Measurements from ENCODE around the gene EFCAB5.
"Not testable (repeated sequence)": the region's sequence is repeated elsewhere in the genome, so short reads cannot be mapped to it uniquely, and the experiment has no call there.

Gene EFCAB5

GRCh38 chr17:30133197-30133596 is 191.8 kb downstream of the EFCAB5 start:
- H3K4me3 ChIP-seq (replicated peaks; ENCODE audit: low read depth, low read length): no peak overlapping the region
- no peak for TF ChIP-seq CTCF (IDR thresholded peaks at IDR 0.05; ENCODE audit: low read length, missing control alignments)
- DNase-seq (ENCODE audit: low read depth): no peak

- no peak overlapping the region for H3K4me3 ChIP-seq (replicated peaks; ENCODE audit: low read depth, low read length)
- peak; percentile 41 for DNase-seq (ENCODE audit: low read depth)
- no peak for TF ChIP-seq CTCF (IDR thresholded peaks at IDR 0.05; ENCODE audit: low read length, missing control alignments)
Observed at GRCh38 chr17:30134551-30134950, 193.1 kb downstream of the EFCAB5 start.

- TF ChIP-seq CTCF (IDR thresholded peaks at IDR 0.05; ENCODE audit: low read length, missing control alignments): no peak
- DNase-seq (ENCODE audit: low read depth): no peak
- no peak overlapping the region for H3K4me3 ChIP-seq (replicated peaks; ENCODE audit: low read depth, low read length)
Observed at GRCh38 chr17:30137158-30137557, 195.7 kb downstream of the EFCAB5 start.

GRCh38 chr17:30147860-30148259 is 206.4 kb downstream of the EFCAB5 start:
- not testable (repeated sequence) for DNase-seq (ENCODE audit: low read depth); H3K4me3 ChIP-seq (replicated peaks; ENCODE audit: low read depth, low read length)

GRCh38 chr17:30148376-30148775 is 206.9 kb downstream of the EFCAB5 start:
- no peak for TF ChIP-seq CTCF (IDR thresholded peaks at IDR 0.05; ENCODE audit: low read length, missing control alignments)
- H3K4me3 ChIP-seq (replicated peaks; ENCODE audit: low read depth, low read length): no peak overlapping the region
- DNase-seq (ENCODE audit: low read depth): no peak

- H3K4me3 ChIP-seq (replicated peaks; ENCODE audit: low read depth, low read length): no peak overlapping the region
- DNase-seq (ENCODE audit: low read depth): no peak
- no peak for TF ChIP-seq CTCF (IDR thresholded peaks at IDR 0.05; ENCODE audit: low read length, missing control alignments)
Observed at GRCh38 chr17:30151471-30151870, 210.0 kb downstream of the EFCAB5 start.

GRCh38 chr17:30153463-30153862 is 212.0 kb downstream of the EFCAB5 start:
- DNase-seq (ENCODE audit: low read depth): no peak
- TF ChIP-seq CTCF (IDR thresholded peaks at IDR 0.05; ENCODE audit: low read length, missing control alignments): no peak
- no peak overlapping the region for H3K4me3 ChIP-seq (replicated peaks; ENCODE audit: low read depth, low read length)

GRCh38 chr17:30155389-30155788 is 214.0 kb downstream of the EFCAB5 start:
- DNase-seq (ENCODE audit: low read depth): no peak
- H3K4me3 ChIP-seq (replicated peaks; ENCODE audit: low read depth, low read length): no peak overlapping the region
- TF ChIP-seq CTCF (IDR thresholded peaks at IDR 0.05; ENCODE audit: low read length, missing control alignments): no peak
